ENCODE data around the gene SEMA5A. TPM values are rescaled to one million over a fixed set of nuclear protein-coding genes. Genes with fewer than 3 reads are reported as not detected.

The SEMA5A gene
- total RNA-seq, 1 experiment from 2014 or later = 34.3 TPM

GRCh38 chr5:9033524-9033923 lies 512.4 kb downstream of the SEMA5A start:
- POLR2A ChIA-PET = no interaction called here
- no peak for DNase-seq
- Mint-ChIP-seq H3K27ac (ENCODE audit: unreplicated experiment) (no peak overlapping the region), H3K4me1 (ENCODE audit: low read depth, unreplicated experiment) (no peaks in the 10 kb centered on the region), H3K4me3 (ENCODE audit: unreplicated experiment) (no peak overlapping the region), H3K27me3 (ENCODE audit: insufficient read depth, unreplicated experiment) (peaks cover 4% of the 10 kb centered on the region), H3K36me3 (ENCODE audit: insufficient read depth, unreplicated experiment) (no peaks in the 10 kb centered on the region), H3K9me3 (ENCODE audit: unreplicated experiment) (peaks cover 2% of the 10 kb centered on the region)
- no peaks in the 10 kb centered on the region for H3K36me3 ChIP-seq (ENCODE audit: control insufficient read depth, insufficient read depth, low read length)
- intact Hi-C loops (cut with micrococcal nuclease; ENCODE audit: unreplicated experiment) = no loop called here
- TF ChIP-seq, protein P1, sequence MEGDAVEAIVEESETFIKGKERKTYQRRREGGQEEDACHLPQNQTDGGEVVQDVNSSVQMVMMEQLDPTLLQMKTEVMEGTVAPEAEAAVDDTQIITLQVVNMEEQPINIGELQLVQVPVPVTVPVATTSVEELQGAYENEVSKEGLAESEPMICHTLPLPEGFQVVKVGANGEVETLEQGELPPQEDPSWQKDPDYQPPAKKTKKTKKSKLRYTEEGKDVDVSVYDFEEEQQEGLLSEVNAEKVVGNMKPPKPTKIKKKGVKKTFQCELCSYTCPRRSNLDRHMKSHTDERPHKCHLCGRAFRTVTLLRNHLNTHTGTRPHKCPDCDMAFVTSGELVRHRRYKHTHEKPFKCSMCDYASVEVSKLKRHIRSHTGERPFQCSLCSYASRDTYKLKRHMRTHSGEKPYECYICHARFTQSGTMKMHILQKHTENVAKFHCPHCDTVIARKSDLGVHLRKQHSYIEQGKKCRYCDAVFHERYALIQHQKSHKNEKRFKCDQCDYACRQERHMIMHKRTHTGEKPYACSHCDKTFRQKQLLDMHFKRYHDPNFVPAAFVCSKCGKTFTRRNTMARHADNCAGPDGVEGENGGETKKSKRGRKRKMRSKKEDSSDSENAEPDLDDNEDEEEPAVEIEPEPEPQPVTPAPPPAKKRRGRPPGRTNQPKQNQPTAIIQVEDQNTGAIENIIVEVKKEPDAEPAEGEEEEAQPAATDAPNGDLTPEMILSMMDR (IDR thresholded peaks at IDR 0.05; ENCODE audit: insufficient read depth in 1 of 2, low read depth in 1 of 2, low read length in 1 of 2, severe bottlenecking in 1 of 2, unreplicated experiment in 1 of 2) = no peak
- H3K27me3 ChIP-seq (replicated peaks; ENCODE audit: control insufficient read depth, insufficient read depth, low read length) = no peaks in the 10 kb centered on the region
- BruUV-seq (replicated peaks) = no TSS peak
- no peaks in the 10 kb centered on the region for H3K4me1 ChIP-seq
- CTCF ChIA-PET = no interaction called here
- no peaks in the 10 kb centered on the region for H3K9me3 ChIP-seq
- no peak overlapping the region for H3K4me3 ChIP-seq (ENCODE audit: low read depth, low read length)

GRCh38 chr5:9025942-9026341 lies 519.9 kb downstream of the SEMA5A start:
- peaks cover 38% of the 10 kb centered on the region for H3K9me3 Mint-ChIP-seq (ENCODE audit: unreplicated experiment)
- no peak overlapping the region for H3K27ac Mint-ChIP-seq (ENCODE audit: unreplicated experiment)
- H3K27me3 ChIP-seq (replicated peaks; ENCODE audit: control insufficient read depth, insufficient read depth, low read length) = no peaks in the 10 kb centered on the region
- H3K4me1 ChIP-seq = no peaks in the 10 kb centered on the region
- BruUV-seq (replicated peaks) = no TSS peak
- CTCF ChIA-PET = no interaction called here
- H3K4me3 ChIP-seq (ENCODE audit: low read depth, low read length) = no peak overlapping the region
- H3K36me3 Mint-ChIP-seq (ENCODE audit: insufficient read depth, unreplicated experiment) = no peaks in the 10 kb centered on the region
- peaks cover 4% of the 10 kb centered on the region for H3K27me3 Mint-ChIP-seq (ENCODE audit: insufficient read depth, unreplicated experiment)
- DNase-seq = no peak
- H3K4me3 Mint-ChIP-seq (ENCODE audit: unreplicated experiment) = no peak overlapping the region
- peaks cover 11% of the 10 kb centered on the region for H3K9me3 ChIP-seq
- H3K4me1 Mint-ChIP-seq (ENCODE audit: low read depth, unreplicated experiment) = no peaks in the 10 kb centered on the region
- intact Hi-C loops (cut with micrococcal nuclease; ENCODE audit: unreplicated experiment) = no loop called here
- H3K36me3 ChIP-seq (ENCODE audit: control insufficient read depth, insufficient read depth, low read length) = no peaks in the 10 kb centered on the region
- POLR2A ChIA-PET = no interaction called here
- TF ChIP-seq, protein P1 (IDR thresholded peaks at IDR 0.05; ENCODE audit: insufficient read depth in 1 of 2, low read depth in 1 of 2, low read length in 1 of 2, severe bottlenecking in 1 of 2, unreplicated experiment in 1 of 2) = no peak

GRCh38 chr5:9020996-9021395 lies 524.9 kb downstream of the SEMA5A start:
- TF ChIP-seq, protein P1 (IDR thresholded peaks at IDR 0.05; ENCODE audit: insufficient read depth in 1 of 2, low read depth in 1 of 2, low read length in 1 of 2, severe bottlenecking in 1 of 2, unreplicated experiment in 1 of 2) = no peak
- CTCF ChIA-PET = no interaction called here
- no TSS peak for BruUV-seq (replicated peaks)
- intact Hi-C loops (cut with micrococcal nuclease; ENCODE audit: unreplicated experiment) = no loop called here
- no peak overlapping the region for H3K4me3 Mint-ChIP-seq (ENCODE audit: unreplicated experiment)
- Histone ChIP-seq H3K9me3 (peaks cover 11% of the 10 kb centered on the region), H3K4me3 (ENCODE audit: low read depth, low read length) (no peak overlapping the region), H3K36me3 (ENCODE audit: control insufficient read depth, insufficient read depth, low read length) (no peaks in the 10 kb centered on the region), H3K4me1 (no peaks in the 10 kb centered on the region), H3K27me3 (replicated peaks; ENCODE audit: control insufficient read depth, insufficient read depth, low read length) (no peaks in the 10 kb centered on the region)
- peaks cover 2% of the 10 kb centered on the region for H3K27me3 Mint-ChIP-seq (ENCODE audit: insufficient read depth, unreplicated experiment)
- no peak overlapping the region for H3K27ac Mint-ChIP-seq (ENCODE audit: unreplicated experiment)
- H3K9me3 Mint-ChIP-seq (ENCODE audit: unreplicated experiment) = peaks cover 18% of the 10 kb centered on the region
- POLR2A ChIA-PET = no interaction called here
- no peaks in the 10 kb centered on the region for H3K36me3 Mint-ChIP-seq (ENCODE audit: insufficient read depth, unreplicated experiment)
- H3K4me1 Mint-ChIP-seq (ENCODE audit: low read depth, unreplicated experiment) = no peaks in the 10 kb centered on the region
- no peak for DNase-seq
